Hematopoietic multipotent progenitor cell treated with erythropoietin and hydrocortisone succinate and interleukin-3 and kit ligand, for 4 days (in vitro differentiated cells): ENCODE measurements around the gene MRPS18C.
A peak's percentile ranks its signal among the peaks of the same experiment; 100 is the strongest.
"Not testable (repeated sequence)": the region's sequence is repeated elsewhere in the genome, so short reads cannot be mapped to it uniquely, and the experiment has no call there.

Experiments used
- DNase-seq: peaks from one replicate; pipeline ENCODE4 v3.0.0-alpha.2; 2015

The MRPS18C gene

GRCh38 chr4:83498187-83498586 is 42.3 kb downstream of the MRPS18C start:
- DNase-seq: no peak

DNA sequence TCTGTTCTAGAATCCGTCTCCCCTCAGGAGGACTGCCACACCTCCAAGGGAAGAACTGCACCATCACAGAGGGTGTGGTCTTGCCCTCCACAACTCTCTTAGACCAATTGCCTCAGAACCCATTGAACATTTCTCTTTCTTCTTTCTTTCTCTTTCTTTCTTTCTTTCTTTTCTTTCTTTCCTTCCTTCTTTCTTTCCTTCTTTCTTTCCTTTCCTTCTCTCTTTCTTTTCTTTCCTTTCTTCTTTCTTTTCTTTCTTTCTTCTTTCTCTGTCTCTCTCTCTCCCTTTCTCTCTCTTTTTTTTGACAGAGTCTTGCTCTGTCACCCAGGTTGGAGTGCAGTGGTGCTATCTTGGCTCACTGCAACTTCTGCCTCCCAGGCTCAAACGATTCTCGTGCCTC is 45.8 kb downstream of the MRPS18C start:
- DNase-seq: not testable (repeated sequence)

GRCh38 chr4:83503974-83504373 is 48.1 kb downstream of the MRPS18C start:
- DNase-seq: peak; percentile 18

- DNase-seq: no peak
These were observed 48.6 kb downstream of the MRPS18C start for GRCh38 chr4:83504503-83504902.

DNA sequence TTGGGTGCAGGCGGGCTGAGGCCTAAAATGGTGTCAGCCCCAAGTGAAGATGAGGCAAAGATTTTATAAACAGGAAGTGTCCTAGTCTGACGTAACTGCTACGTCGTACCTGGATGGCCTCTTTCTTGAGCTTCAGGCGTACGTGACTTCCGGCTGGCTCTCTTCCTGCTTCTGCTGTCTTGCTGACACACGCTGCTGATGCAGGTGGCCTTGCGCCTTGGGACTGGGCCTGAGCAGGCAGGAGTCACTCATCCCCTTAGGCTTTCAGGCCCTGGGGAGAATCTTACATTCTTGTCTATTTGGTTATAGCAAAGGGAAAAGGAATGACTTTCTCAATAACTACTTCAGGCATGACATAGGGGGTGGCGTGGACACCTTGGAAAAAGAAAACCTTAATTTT is 49.1 kb downstream of the MRPS18C start:
- DNase-seq: no peak

GRCh38 chr4:83509156-83509585 is 53.3 kb downstream of the MRPS18C start:
- DNase-seq: peak; percentile 85

GRCh38 chr4:83510442-83510841 is 54.6 kb downstream of the MRPS18C start:
- no peak for DNase-seq
